ENCODE measurements around the gene BCKDHA.

BCKDHA gene

GRCh38 chr19:41443813-41444455, 46.3 kb downstream of the BCKDHA start:
- TF ChIP-seq EZH2 (optimal IDR thresholded peaks at IDR 0.05; ENCODE audit: low read depth, low read length): no peak
- no peak for TF ChIP-seq EZH2phosphoT487 (IDR thresholded peaks at IDR 0.05; ENCODE audit: low read length)
- TF ChIP-seq, protein P1, sequence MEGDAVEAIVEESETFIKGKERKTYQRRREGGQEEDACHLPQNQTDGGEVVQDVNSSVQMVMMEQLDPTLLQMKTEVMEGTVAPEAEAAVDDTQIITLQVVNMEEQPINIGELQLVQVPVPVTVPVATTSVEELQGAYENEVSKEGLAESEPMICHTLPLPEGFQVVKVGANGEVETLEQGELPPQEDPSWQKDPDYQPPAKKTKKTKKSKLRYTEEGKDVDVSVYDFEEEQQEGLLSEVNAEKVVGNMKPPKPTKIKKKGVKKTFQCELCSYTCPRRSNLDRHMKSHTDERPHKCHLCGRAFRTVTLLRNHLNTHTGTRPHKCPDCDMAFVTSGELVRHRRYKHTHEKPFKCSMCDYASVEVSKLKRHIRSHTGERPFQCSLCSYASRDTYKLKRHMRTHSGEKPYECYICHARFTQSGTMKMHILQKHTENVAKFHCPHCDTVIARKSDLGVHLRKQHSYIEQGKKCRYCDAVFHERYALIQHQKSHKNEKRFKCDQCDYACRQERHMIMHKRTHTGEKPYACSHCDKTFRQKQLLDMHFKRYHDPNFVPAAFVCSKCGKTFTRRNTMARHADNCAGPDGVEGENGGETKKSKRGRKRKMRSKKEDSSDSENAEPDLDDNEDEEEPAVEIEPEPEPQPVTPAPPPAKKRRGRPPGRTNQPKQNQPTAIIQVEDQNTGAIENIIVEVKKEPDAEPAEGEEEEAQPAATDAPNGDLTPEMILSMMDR (IDR thresholded peaks at IDR 0.05; ENCODE audit: low read length): no peak
- H3K4me3 ChIP-seq (ENCODE audit: low read length): no peak overlapping the region
- H3F3A ChIP-seq (ENCODE audit: insufficient read depth, low read length): 0 out of 2 replicates have a peak, but pooled peaks cover 5% of the 10 kb centered on the region
- no peak overlapping the region for H3K27ac ChIP-seq (ENCODE audit: low read length)
- DNase-seq: no peak
- H4K20me1 ChIP-seq (ENCODE audit: insufficient read depth, low read length): no peaks in the 10 kb centered on the region
- H3K4me1 ChIP-seq (ENCODE audit: low read length): 0 out of 2 replicates have a peak, but pooled peaks cover 1% of the 10 kb centered on the region
- no peak overlapping the region for H3K4me2 ChIP-seq (ENCODE audit: low read depth, low read length)
- no peaks in the 10 kb centered on the region for H3K36me3 ChIP-seq (replicated peaks; ENCODE audit: insufficient read depth, low read length)
- no peaks in the 10 kb centered on the region for H3K9me3 ChIP-seq (replicated peaks; ENCODE audit: insufficient read depth, low read length)
- no peak overlapping the region for H2AFZ ChIP-seq (ENCODE audit: low read length)
- H3K27me3 ChIP-seq (replicated peaks; ENCODE audit: insufficient read depth, low read length): no peaks in the 10 kb centered on the region
- H3K9ac ChIP-seq (ENCODE audit: low read length): no peak overlapping the region
- no peaks in the 10 kb centered on the region for H3K9me2 ChIP-seq (replicated peaks; ENCODE audit: insufficient read depth, low read length)
- H3K79me2 ChIP-seq (ENCODE audit: low read length): peaks cover 7% of the 10 kb centered on the region

DNA sequence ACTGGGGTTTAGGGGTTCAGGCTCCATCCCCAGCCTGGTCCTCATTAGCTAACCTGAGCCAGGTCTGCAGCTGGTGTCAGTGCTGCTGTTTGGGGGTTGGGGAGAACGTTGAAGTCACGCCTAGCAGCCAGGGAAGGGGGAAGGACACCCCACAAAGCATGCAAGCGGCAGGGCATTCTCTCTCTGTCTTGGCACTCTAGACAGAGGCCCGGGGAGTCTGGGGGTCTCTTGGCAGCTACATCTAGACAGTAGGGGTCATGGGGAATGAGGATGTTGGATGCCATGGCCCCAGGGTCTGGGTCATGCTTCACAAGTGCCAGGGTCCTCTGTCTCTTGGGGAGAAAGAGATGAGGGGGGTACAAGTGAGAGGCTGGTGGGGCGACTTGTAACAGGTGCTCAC, 48.0 kb downstream of the BCKDHA start:
- no peak overlapping the region for H3K9ac ChIP-seq (ENCODE audit: low read length)
- no peaks in the 10 kb centered on the region for H3K9me2 ChIP-seq (replicated peaks; ENCODE audit: insufficient read depth, low read length)
- no peak for DNase-seq
- TF ChIP-seq EZH2phosphoT487 (IDR thresholded peaks at IDR 0.05; ENCODE audit: low read length) (no peak), EZH2 (optimal IDR thresholded peaks at IDR 0.05; ENCODE audit: low read depth, low read length) (no peak)
- TF ChIP-seq, protein P1 (IDR thresholded peaks at IDR 0.05; ENCODE audit: low read length): no peak
- H3K79me2 ChIP-seq (ENCODE audit: low read length): no peaks in the 10 kb centered on the region
- 0 out of 2 replicates have a peak, but pooled peaks cover 2% of the 10 kb centered on the region for H3F3A ChIP-seq (ENCODE audit: insufficient read depth, low read length)
- H3K4me1 ChIP-seq (ENCODE audit: low read length): peaks cover 4% of the 10 kb centered on the region; the same call in 1 of the 2 replicates
- H4K20me1 ChIP-seq (ENCODE audit: insufficient read depth, low read length): no peaks in the 10 kb centered on the region
- H3K4me3 ChIP-seq (ENCODE audit: low read length): no peak overlapping the region
- no peak overlapping the region for H3K4me2 ChIP-seq (ENCODE audit: low read depth, low read length)
- no peaks in the 10 kb centered on the region for H3K9me3 ChIP-seq (replicated peaks; ENCODE audit: insufficient read depth, low read length)
- H3K36me3 ChIP-seq (replicated peaks; ENCODE audit: insufficient read depth, low read length): no peaks in the 10 kb centered on the region
- no peaks in the 10 kb centered on the region for H3K27me3 ChIP-seq (replicated peaks; ENCODE audit: insufficient read depth, low read length)
- no peak overlapping the region for H2AFZ ChIP-seq (ENCODE audit: low read length)
- H3K27ac ChIP-seq (ENCODE audit: low read length): no peak overlapping the region

GRCh38 chr19:41447732-41448332, 50.2 kb downstream of the BCKDHA start:
- no peak for DNase-seq
- H3K4me1 ChIP-seq (ENCODE audit: low read length): peaks cover 4% of the 10 kb centered on the region; the same call in 1 of the 2 replicates
- H4K20me1 ChIP-seq (ENCODE audit: insufficient read depth, low read length): no peaks in the 10 kb centered on the region
- H3K9me3 ChIP-seq (replicated peaks; ENCODE audit: insufficient read depth, low read length): no peaks in the 10 kb centered on the region
- no peak overlapping the region for H3K4me2 ChIP-seq (ENCODE audit: low read depth, low read length)
- H3K36me3 ChIP-seq (replicated peaks; ENCODE audit: insufficient read depth, low read length): no peaks in the 10 kb centered on the region
- no peaks in the 10 kb centered on the region for H3K79me2 ChIP-seq (ENCODE audit: low read length)
- TF ChIP-seq EZH2 (optimal IDR thresholded peaks at IDR 0.05; ENCODE audit: low read depth, low read length) (no peak), EZH2phosphoT487 (IDR thresholded peaks at IDR 0.05; ENCODE audit: low read length) (no peak)
- TF ChIP-seq, protein P1 (IDR thresholded peaks at IDR 0.05; ENCODE audit: low read length): no peak
- H3K4me3 ChIP-seq (ENCODE audit: low read length): no peak overlapping the region
- no peaks in the 10 kb centered on the region for H3K9me2 ChIP-seq (replicated peaks; ENCODE audit: insufficient read depth, low read length)
- no peak overlapping the region for H2AFZ ChIP-seq (ENCODE audit: low read length)
- no peaks in the 10 kb centered on the region for H3F3A ChIP-seq (ENCODE audit: insufficient read depth, low read length)
- H3K9ac ChIP-seq (ENCODE audit: low read length): no peak overlapping the region
- H3K27me3 ChIP-seq (replicated peaks; ENCODE audit: insufficient read depth, low read length): no peaks in the 10 kb centered on the region
- no peak overlapping the region for H3K27ac ChIP-seq (ENCODE audit: low read length)

All from MM.1S (cell line).